GM12878 (cell line): ENCODE results near the gene COMT. TPM values are rescaled to one million over a fixed set of nuclear protein-coding genes. Genes with fewer than 3 reads are reported as not detected.

Experiments used
- ATAC-seq: fragments of 200-7000 bp; cut with Tn5 transposase; 3 replicates; pipeline ENCODE4 v1.9.1; 2020; ENCODE audit warnings: mild to moderate bottlenecking, moderate library complexity
- BruUV-seq: library from RNA; stranded (reverse); fragments of 400-500 nt; replicated peaks from 2 replicates; lab custom pipeline; 2021; lab: Mats Ljungman, UMichigan
- CTCF ChIA-PET: fragments of 300-600 bp; sonication (Branson Sonifier 250); formaldehyde crosslinking; extraction: SDS; loops from one replicate; lab custom pipeline; 2021; ENCODE audit warnings: inconsistent platforms; lab: Yijun Ruan, JAX
- POLR2A ChIA-PET: fragments of 350-600 bp; formaldehyde crosslinking; extraction: SDS; loops from one replicate; lab custom pipeline; 2021; ENCODE audit warnings: inconsistent platforms; lab: Charles Lee
- RAD21 ChIA-PET: fragments of 300-600 bp; sonication (Branson Sonifier 250); formaldehyde crosslinking; loops from one replicate; lab custom pipeline; 2023; ENCODE audit warnings: antibody characterized with exemption; ENCODE audit not compliant: unreplicated experiment; lab: Charles Lee
- SMC1A ChIA-PET: fragments of 300-600 bp; sonication (Branson Sonifier 250); formaldehyde crosslinking; loops from one replicate; lab custom pipeline; 2023; ENCODE audit not compliant: unreplicated experiment, uncharacterized antibody; lab: Charles Lee
- DNase-seq: peaks from one replicate; pipeline ENCODE4 v3.0.0-alpha.2; 2011; ENCODE audit warnings: low read depth, low spot score
- FAIRE-seq: peaks from 3 replicates; lab custom pipeline; 2011; peaks lifted over from hg19 to GRCh38; lab: Jason Lieb, UNC
- H2AFZ ChIP-seq: 2 replicates; pipeline ENCODE4 v1.6.0; 2011; ENCODE audit warnings: low read depth, low read length, control low read depth; ENCODE audit not compliant: control insufficient read depth
- H3K27ac ChIP-seq: 2 replicates; pipeline ENCODE4 v1.5.1; 2011; ENCODE audit warnings: control low read depth; ENCODE audit not compliant: control insufficient read depth, insufficient read depth
- H3K27me3 ChIP-seq, 2 experiments: replicated peaks in 1 of 2; 2 replicates each; pipeline versions ENCODE4 v1.6.0 to v1.6.1; 2011; ENCODE audit warnings: low read length in 1 of 2; ENCODE audit not compliant: control insufficient read depth in 2 of 2, insufficient read depth in 2 of 2
- H3K36me3 ChIP-seq, 2 experiments: 2 replicates each; pipeline ENCODE4 v1.5.1; 2011; ENCODE audit warnings: low read length in 1 of 2; ENCODE audit not compliant: control insufficient read depth in 2 of 2, insufficient read depth in 2 of 2
- H3K4me1 ChIP-seq: 2 replicates; pipeline ENCODE4 v1.6.1; 2011; ENCODE audit warnings: mild to moderate bottlenecking, low read length, moderate library complexity, mixed read lengths; ENCODE audit not compliant: control insufficient read depth, insufficient read depth
- H3K4me2 ChIP-seq: 2 replicates; pipeline ENCODE4 v1.6.0; 2011; ENCODE audit warnings: control low read depth; ENCODE audit not compliant: control insufficient read depth, insufficient read depth
- H3K4me3 ChIP-seq: fragments of 200-600 bp; sonication (generic); 2 replicates; pipeline ENCODE4 v1.5.1; 2016
- H3K79me2 ChIP-seq: 2 replicates; pipeline ENCODE4 v1.6.0; 2011; ENCODE audit warnings: low read length; ENCODE audit not compliant: control insufficient read depth, insufficient read depth
- H3K9ac ChIP-seq: 2 replicates; pipeline ENCODE4 v1.8.0; 2011; ENCODE audit warnings: low read length, control low read depth, mixed read lengths; ENCODE audit not compliant: control insufficient read depth, insufficient read depth
- H3K9me3 ChIP-seq: replicated peaks from 3 replicates; pipeline ENCODE4 v1.5.1; 2011; ENCODE audit warnings: mild to moderate bottlenecking, low read length; ENCODE audit not compliant: control insufficient read depth, insufficient read depth
- H4K20me1 ChIP-seq: 2 replicates; pipeline ENCODE4 v1.6.0; 2011; ENCODE audit not compliant: control insufficient read depth, insufficient read depth
- EZH2 ChIP-seq: IDR thresholded peaks from 2 replicates; pipeline ENCODE4 v1.6.1; 2012; ENCODE audit warnings: low read depth, mild to moderate bottlenecking, control low read depth, inconsistent platforms, low read length, borderline replicate concordance; ENCODE audit not compliant: control insufficient read depth
- FOXK2 ChIP-seq: fragments of 450-650 bp; IDR thresholded peaks from 2 replicates; pipeline ENCODE4 v1.6.1; 2017; ENCODE audit warnings: mild to moderate bottlenecking, moderate library complexity
- GATAD2B ChIP-seq: fragments of 450-650 bp; conservative IDR thresholded peaks from 2 replicates; pipeline ENCODE4 v1.6.1; 2017; ENCODE audit warnings: low read depth, mild to moderate bottlenecking, moderate library complexity
- KAT2A ChIP-seq: conservative IDR thresholded peaks from 2 replicates; pipeline ENCODE4 v1.6.1; 2011; ENCODE audit warnings: low read depth, low read length; ENCODE audit not compliant: control insufficient read depth
- KDM1A ChIP-seq: fragments of 200-600 bp; sonication (generic); IDR thresholded peaks from 2 replicates; pipeline ENCODE4 v1.6.1; 2016; ENCODE audit warnings: borderline replicate concordance
- NBN ChIP-seq: fragments of 450-650 bp; IDR thresholded peaks from 2 replicates; pipeline ENCODE4 v1.6.1; 2016
- NRF1 ChIP-seq: conservative IDR thresholded peaks from 2 replicates; pipeline ENCODE4 v1.6.1; 2011; ENCODE audit warnings: mild to moderate bottlenecking, low read depth, low read length, improper control_type of control experiment
- PAX8 ChIP-seq: fragments of 450-650 bp; IDR thresholded peaks from 2 replicates; pipeline ENCODE4 v1.6.1; 2017; ENCODE audit warnings: mild to moderate bottlenecking, moderate library complexity
- RELA ChIP-seq: fragments of 450-650 bp; IDR thresholded peaks from 2 replicates; pipeline ENCODE4 v1.8.0; 2014; ENCODE audit warnings: borderline replicate concordance; ENCODE audit not compliant: partially characterized antibody
- ZNF24 ChIP-seq: fragments of 450-650 bp; IDR thresholded peaks from 2 replicates; pipeline ENCODE4 v1.6.1; 2017; ENCODE audit warnings: antibody characterized with exemption, mild to moderate bottlenecking
- ZZZ3 ChIP-seq: IDR thresholded peaks from 2 replicates; pipeline ENCODE4 v1.6.1; 2011; ENCODE audit warnings: low read depth; ENCODE audit not compliant: control insufficient read depth, insufficient read length
- WGBS: methylation state at CpG from one replicate; pipeline ENCODE4 v1.1.6; 2016; ENCODE audit warnings: low lambda C conversion rate; ENCODE audit not compliant: insufficient replicate concordance, insufficient coverage; ENCODE audit errors: missing lambda C conversion rate; 5-methylcytosine and 5-hydroxymethylcytosine counted together
- in situ Hi-C: fragments of 300-500 bp; cut with MboI; formaldehyde crosslinking; loops from 9 replicates; pipeline ENCODE4 v1.14.3; 2018; ENCODE audit warnings: mixed read lengths
- intact Hi-C: fragments of 100-400 bp; cut with micrococcal nuclease; formaldehyde crosslinking; loops from one replicate; pipeline ENCODE4 v1.14.2; 2022; ENCODE audit not compliant: unreplicated experiment
- polyA plus RNA-seq, 11 experiments: library from polyadenylated mRNA; depleted of rRNA in 4 of 11; unstranded in 6 of 11; stranded (reverse) in 5 of 11; fragments of >200 nt; fragmentation: Nextera tagmentation in 4 of 11; fragmentation: Illumina TruSeq in 1 of 11; extraction: Ambion mirVana in 4 of 11; extraction: Trizol in 1 of 11; gene quantifications; 1 replicate in 1 of 11; 2 replicates in 10 of 11; pipeline versions ENCODE4 v1.2.1 to v1.2.3, GENCODE V29; 2011 to 2016; ENCODE audit warnings: inconsistent platforms in 2 of 11, missing spikeins in 2 of 11, low read depth in 1 of 11
- total RNA-seq, 4 experiments: library from RNA; depleted of rRNA in 3 of 4; stranded (reverse); fragments of >200 nt in 3 of 4; fragmentation: Illumina TruSeq in 1 of 4; extraction: Trizol in 1 of 4; gene quantifications; 2 replicates each; pipeline versions ENCODE4 v1.2.1 to v1.2.3, GENCODE V29; 2013 to 2021

COMT gene
- total and polyA plus RNA-seq, 10 of the 15 experiments (the other 5 are each of a cell fraction or from before 2014, with no cell fraction given), result 4.5 to 152 (median 66.1) TPM

GRCh38 chr22:19916941-19917340, 24.6 kb upstream of the COMT start:
- no peaks in the 10 kb centered on the region for H4K20me1 ChIP-seq
- POLR2A ChIA-PET, result no interaction called here
- peaks cover 2 to 13% of the 10 kb centered on the region in 2 experiments; a peak in 3 of 4 replicates for H3K36me3 ChIP-seq
- no peak overlapping the region for H2AFZ ChIP-seq
- H3K9ac ChIP-seq, result no peak overlapping the region
- in situ Hi-C loops, result loop anchor here (5.0 kb wide), 1 partner anchor 185 kb away; no protein-coding TSS in a partner anchor
- SMC1A ChIA-PET, result no interaction called here
- 66% methylated on average over 7 of the region's 7 CpGs for WGBS
- RAD21 ChIA-PET, result interaction anchor here (1.5 to 1.9 kb wide), 2 partner anchors 26 to 187 kb away, joined by 3 to 5 read pairs; no protein-coding TSS in a partner anchor
- CTCF ChIA-PET, result interaction anchor here (1.2 kb wide), 1 partner anchor 31 kb away, joined by 3 read pairs; no protein-coding TSS in a partner anchor
- no peaks in the 10 kb centered on the region for H3K4me1 ChIP-seq
- BruUV-seq, result no TSS peak
- H3K79me2 ChIP-seq, result no peaks in the 10 kb centered on the region
- no peaks in the 10 kb centered on the region for H3K27me3 ChIP-seq
- intact Hi-C loops, result no loop called here
- H3K4me3 ChIP-seq, result no peak overlapping the region
- no peak overlapping the region for H3K27ac ChIP-seq
- no peak for DNase-seq
- FAIRE-seq, result no peak
- no peaks in the 10 kb centered on the region for H3K9me3 ChIP-seq
- no peak for TF ChIP-seq EZH2
- TF ChIP-seq KDM1A, result no peak
- no peak for TF ChIP-seq FOXK2
- TF ChIP-seq KAT2A, result no peak
- no peak for TF ChIP-seq ZZZ3
- no peak for TF ChIP-seq PAX8
- TF ChIP-seq GATAD2B, result no peak
- TF ChIP-seq NRF1, result no peak
- no peak for TF ChIP-seq ZNF24
- no peak for TF ChIP-seq RELA
- no peak for TF ChIP-seq NBN
- no peak for ATAC-seq
- no peak overlapping the region for H3K4me2 ChIP-seq
